ENCODE measurements around the gene CIAPIN1.

GRCh38 chr16:57385083-57385482, 62.1 kb downstream of the CIAPIN1 start:
- TF ChIP-seq CTCF (IDR thresholded peaks at IDR 0.05) (no peak), POLR2A (IDR thresholded peaks at IDR 0.05) (no peak)

All from esophagus squamous epithelium (tissue), 4 donors.